OCI-LY1 (cell line): ENCODE data around the gene WBP2.

Experiments
- EZH2 ChIP-seq: fragments of 200-600 bp; sonication (generic), shearing (Covaris generic); IDR thresholded peaks from 2 replicates; pipeline ENCODE4 v1.8.0; 2017; ENCODE audit warnings: borderline replicate concordance, mixed run types, mild to moderate bottlenecking, antibody characterized with exemption, low read length, moderate library complexity, mixed read lengths
- TF ChIP-seq, protein P1 (sequence below): fragments of 200-600 bp; sonication (generic), shearing (Covaris generic); IDR thresholded peaks from 2 replicates; pipeline ENCODE4 v1.5.1; 2017; ENCODE audit warnings: mild to moderate bottlenecking, antibody characterized with exemption, low read length, moderate library complexity, mixed read lengths

- TF ChIP-seq, protein P1, sequence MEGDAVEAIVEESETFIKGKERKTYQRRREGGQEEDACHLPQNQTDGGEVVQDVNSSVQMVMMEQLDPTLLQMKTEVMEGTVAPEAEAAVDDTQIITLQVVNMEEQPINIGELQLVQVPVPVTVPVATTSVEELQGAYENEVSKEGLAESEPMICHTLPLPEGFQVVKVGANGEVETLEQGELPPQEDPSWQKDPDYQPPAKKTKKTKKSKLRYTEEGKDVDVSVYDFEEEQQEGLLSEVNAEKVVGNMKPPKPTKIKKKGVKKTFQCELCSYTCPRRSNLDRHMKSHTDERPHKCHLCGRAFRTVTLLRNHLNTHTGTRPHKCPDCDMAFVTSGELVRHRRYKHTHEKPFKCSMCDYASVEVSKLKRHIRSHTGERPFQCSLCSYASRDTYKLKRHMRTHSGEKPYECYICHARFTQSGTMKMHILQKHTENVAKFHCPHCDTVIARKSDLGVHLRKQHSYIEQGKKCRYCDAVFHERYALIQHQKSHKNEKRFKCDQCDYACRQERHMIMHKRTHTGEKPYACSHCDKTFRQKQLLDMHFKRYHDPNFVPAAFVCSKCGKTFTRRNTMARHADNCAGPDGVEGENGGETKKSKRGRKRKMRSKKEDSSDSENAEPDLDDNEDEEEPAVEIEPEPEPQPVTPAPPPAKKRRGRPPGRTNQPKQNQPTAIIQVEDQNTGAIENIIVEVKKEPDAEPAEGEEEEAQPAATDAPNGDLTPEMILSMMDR: no peak
- no peak for TF ChIP-seq EZH2
Observed at GRCh38 chr17:75839942-75840798, 15.0 kb downstream of the WBP2 start.
